Endothelial cell of coronary artery (primary cell): ENCODE results near the gene CAPN9. TPM values are rescaled to one million over a fixed set of nuclear protein-coding genes. Genes with fewer than 3 reads are reported as not detected.

ENCODE experiments used
- total RNA-seq: library from RNA; depleted of rRNA; stranded (reverse); fragments of >200 nt; gene quantifications from 2 replicates; pipeline ENCODE4 v1.2.3, GENCODE V29; 2014

The CAPN9 gene
- not detected in 2 replicates for total RNA-seq

GRCh38 chr1:230747127-230747730 lies at the start of gene CAPN9:
Gene CAPN9 (plus strand): TSS chr1:230747388. CDS start chr1:230747497, 109 bp downstream.

GRCh38 chr1:230713915-230714764 lies 33.0 kb upstream of the CAPN9 start, which contains the start of gene AGT:
Gene AGT (minus strand): TSS chr1:230714122. CDS start chr1:230710823, 3,299 bp downstream.

Other genes starting within 250 kb of the CAPN9 start
- 17.9 and 22.7 TPM in 2 replicates for gene COG2, start 104.9 kb upstream of the CAPN9 start, total RNA-seq
- gene AGT, start 33.3 kb upstream of the CAPN9 start, total RNA-seq, result 0.09 TPM in 1 of 2 replicates, not detected in the other
- 9.4 and 17.8 TPM in 2 replicates for gene C1orf198, start 121.1 kb downstream of the CAPN9 start, total RNA-seq
- 16.5 and 19.4 TPM in 2 replicates for gene TTC13, start 231.5 kb downstream of the CAPN9 start, total RNA-seq
- 11.0 and 11.4 TPM in 2 replicates for gene ARV1, start 231.7 kb downstream of the CAPN9 start, total RNA-seq